Brain microvascular endothelial cell (primary cell): Measurements from ENCODE around the gene ZNF202.

ENCODE experiments used
- DNase-seq: peaks from one replicate; pipeline ENCODE4 v3.0.0-alpha.2; 2020
- H3K27ac ChIP-seq: fragments of 250-450 bp; sonication (Bioruptor Pico); 2 replicates; pipeline ENCODE4 v1.5.1; 2020; ENCODE audit warnings: mild to moderate bottlenecking, moderate library complexity
- H3K27me3 ChIP-seq: fragments of 250-450 bp; sonication (Bioruptor Pico); replicated peaks from 2 replicates; pipeline ENCODE4 v1.5.1; 2020; ENCODE audit warnings: mild to moderate bottlenecking
- H3K36me3 ChIP-seq: fragments of 250-450 bp; sonication (Bioruptor Pico); replicated peaks from 2 replicates; pipeline ENCODE4 v1.5.1; 2020; ENCODE audit warnings: mild to moderate bottlenecking
- H3K4me3 ChIP-seq: 2 replicates; pipeline ENCODE4 v1.5.1; 2011; ENCODE audit warnings: low read depth, mild to moderate bottlenecking, control low read depth, low read length, moderate library complexity
- in situ Hi-C: cut with HindIII; loops from 2 replicates; pipeline ENCODE4 v1.10.0; 2017; ENCODE audit warnings: low sequenced_read_pairs, low pct_ligation_motif_present
- TF ChIP-seq, protein P1 (sequence below): IDR thresholded peaks from 2 replicates; pipeline ENCODE4 v1.5.1; 2011; ENCODE audit warnings: low read depth, mild to moderate bottlenecking, moderate library complexity, low read length, control low read depth, inconsistent platforms; ENCODE audit errors: missing control alignments

The ZNF202 gene

DNA sequence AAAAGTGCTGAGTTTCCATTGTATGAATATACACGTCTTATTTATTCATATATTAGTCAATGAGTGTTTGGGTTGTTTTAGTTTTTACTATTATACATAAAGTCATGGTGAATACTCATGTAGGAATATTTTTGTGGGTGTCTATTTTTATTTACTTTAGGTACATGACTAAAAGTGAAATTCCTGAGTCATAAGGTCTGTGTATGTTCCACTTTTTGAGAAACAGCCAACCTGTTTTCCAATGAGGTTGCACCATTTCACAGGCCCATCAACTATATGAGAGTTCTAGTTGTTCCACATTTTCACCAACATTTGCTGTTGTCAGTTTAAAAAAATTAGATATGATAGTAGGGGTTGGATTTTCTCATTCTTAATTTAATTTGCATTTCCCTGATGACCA lies 19.4 kb upstream of the ZNF202 start:
- no peak overlapping the region for H3K27ac ChIP-seq
- no peak overlapping the region for H3K4me3 ChIP-seq
- TF ChIP-seq, protein P1, sequence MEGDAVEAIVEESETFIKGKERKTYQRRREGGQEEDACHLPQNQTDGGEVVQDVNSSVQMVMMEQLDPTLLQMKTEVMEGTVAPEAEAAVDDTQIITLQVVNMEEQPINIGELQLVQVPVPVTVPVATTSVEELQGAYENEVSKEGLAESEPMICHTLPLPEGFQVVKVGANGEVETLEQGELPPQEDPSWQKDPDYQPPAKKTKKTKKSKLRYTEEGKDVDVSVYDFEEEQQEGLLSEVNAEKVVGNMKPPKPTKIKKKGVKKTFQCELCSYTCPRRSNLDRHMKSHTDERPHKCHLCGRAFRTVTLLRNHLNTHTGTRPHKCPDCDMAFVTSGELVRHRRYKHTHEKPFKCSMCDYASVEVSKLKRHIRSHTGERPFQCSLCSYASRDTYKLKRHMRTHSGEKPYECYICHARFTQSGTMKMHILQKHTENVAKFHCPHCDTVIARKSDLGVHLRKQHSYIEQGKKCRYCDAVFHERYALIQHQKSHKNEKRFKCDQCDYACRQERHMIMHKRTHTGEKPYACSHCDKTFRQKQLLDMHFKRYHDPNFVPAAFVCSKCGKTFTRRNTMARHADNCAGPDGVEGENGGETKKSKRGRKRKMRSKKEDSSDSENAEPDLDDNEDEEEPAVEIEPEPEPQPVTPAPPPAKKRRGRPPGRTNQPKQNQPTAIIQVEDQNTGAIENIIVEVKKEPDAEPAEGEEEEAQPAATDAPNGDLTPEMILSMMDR = no peak
- no peaks in the 10 kb centered on the region for H3K36me3 ChIP-seq
- in situ Hi-C loops = no loop called here
- H3K27me3 ChIP-seq = no peaks in the 10 kb centered on the region
- DNase-seq = no peak

DNA sequence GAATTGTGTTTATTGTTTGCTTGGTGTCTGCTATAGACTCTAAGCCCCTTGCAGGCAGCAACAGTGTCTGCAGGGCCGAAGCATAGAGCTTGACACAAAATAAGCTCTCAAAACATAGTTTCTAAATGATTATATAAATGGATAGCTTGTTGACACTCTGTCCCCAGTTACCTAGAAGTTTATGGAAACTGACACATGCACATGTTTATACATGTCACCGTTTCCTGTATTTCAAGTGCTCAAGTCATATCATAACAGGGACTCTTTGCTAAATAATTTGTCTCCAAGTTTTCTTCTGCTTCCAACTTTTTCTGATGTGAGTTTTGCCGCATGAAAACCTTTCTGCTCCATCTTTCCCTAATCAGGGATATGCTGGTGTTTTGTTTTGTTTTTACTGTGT lies 16.5 kb upstream of the ZNF202 start:
- TF ChIP-seq, protein P1 = no peak
- Histone ChIP-seq H3K36me3 (no peaks in the 10 kb centered on the region), H3K27ac (no peak overlapping the region), H3K4me3 (no peak overlapping the region), H3K27me3 (no peaks in the 10 kb centered on the region)
- no peak for DNase-seq
- in situ Hi-C loops = no loop called here

DNA sequence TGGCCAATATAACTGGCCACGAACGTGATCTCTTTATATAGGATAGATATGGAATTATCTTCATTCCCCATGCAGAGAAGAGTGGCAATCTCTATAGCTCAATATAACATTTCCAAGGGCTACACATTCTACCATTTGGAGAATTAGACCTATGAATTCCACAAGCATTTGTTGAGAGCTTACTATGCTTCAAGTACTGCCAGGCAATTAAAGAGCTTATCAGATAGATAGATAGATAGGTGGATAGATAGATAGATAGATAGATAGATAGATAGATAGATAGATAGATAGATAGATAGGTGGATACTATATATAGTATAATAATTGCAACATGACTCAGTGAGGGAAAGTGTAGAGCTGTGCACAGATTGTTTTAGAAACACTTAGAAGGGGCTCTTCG lies 14.4 kb upstream of the ZNF202 start:
- H3K27me3 ChIP-seq = no peaks in the 10 kb centered on the region
- H3K4me3 ChIP-seq = no peak overlapping the region
- H3K27ac ChIP-seq = no peak overlapping the region
- in situ Hi-C loops = no loop called here
- DNase-seq = no peak
- H3K36me3 ChIP-seq = no peaks in the 10 kb centered on the region
- TF ChIP-seq, protein P1 = no peak

DNA sequence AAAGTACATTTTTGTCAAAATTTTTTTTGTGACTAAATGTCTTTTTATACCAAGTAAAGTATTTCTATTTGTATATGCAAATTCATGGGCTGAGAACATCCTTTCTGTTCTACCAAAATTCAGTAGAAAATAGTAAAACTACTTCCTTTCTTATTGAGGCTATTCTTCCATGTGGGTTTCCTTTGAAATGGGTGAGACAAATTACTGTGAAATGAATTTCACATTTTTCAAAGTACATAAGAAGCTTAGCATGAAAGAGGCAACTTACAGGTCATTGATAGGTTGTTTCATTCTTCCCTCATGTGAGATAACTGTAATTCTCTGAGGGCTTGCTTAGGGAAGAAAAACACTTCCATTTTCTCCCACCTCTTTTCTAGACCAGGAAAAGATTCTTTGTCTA lies 13.9 kb upstream of the ZNF202 start:
- TF ChIP-seq, protein P1 = no peak
- DNase-seq = no peak
- in situ Hi-C loops = no loop called here
- H3K36me3 ChIP-seq = no peaks in the 10 kb centered on the region
- H3K27ac ChIP-seq = no peak overlapping the region
- no peaks in the 10 kb centered on the region for H3K27me3 ChIP-seq
- no peak overlapping the region for H3K4me3 ChIP-seq

DNA sequence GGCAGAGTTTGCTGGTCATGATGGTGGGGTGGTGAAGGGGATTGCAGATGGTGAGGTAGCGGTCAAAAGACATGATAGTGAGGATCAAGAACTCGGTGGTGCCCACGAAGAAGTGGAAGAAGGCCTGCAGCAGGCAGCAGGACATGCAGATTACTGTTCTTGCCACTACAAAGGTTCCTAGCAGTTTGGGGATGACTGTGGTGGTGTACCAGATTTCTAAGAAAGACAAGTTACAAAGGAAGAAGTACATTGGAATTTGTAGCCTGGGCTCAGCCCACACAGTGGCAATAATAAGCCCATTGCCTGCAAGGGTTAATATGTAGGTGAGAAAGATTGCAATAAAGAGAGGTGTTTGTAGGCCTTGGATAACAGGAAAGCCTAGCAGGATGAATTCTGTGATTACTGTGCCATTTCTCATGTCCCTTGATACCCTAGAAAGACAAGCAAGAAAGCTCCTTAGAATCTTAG lies 12.7 kb upstream of the ZNF202 start, which contains the start of gene OR6X1:
Gene OR6X1, minus strand, starts transcription at position 418 of the 468 bp plus-strand sequence. Its CDS starts 0 bp downstream, at position 418.
- TF ChIP-seq, protein P1 = no peak
- Histone ChIP-seq H3K36me3 (no peaks in the 10 kb centered on the region), H3K4me3 (no peak within 1 kb of the TSS), H3K27ac (no peak within 1 kb of the TSS), H3K27me3 (no peaks in the 10 kb centered on the region)
- in situ Hi-C loops = no loop called here
- DNase-seq = no peak

DNA sequence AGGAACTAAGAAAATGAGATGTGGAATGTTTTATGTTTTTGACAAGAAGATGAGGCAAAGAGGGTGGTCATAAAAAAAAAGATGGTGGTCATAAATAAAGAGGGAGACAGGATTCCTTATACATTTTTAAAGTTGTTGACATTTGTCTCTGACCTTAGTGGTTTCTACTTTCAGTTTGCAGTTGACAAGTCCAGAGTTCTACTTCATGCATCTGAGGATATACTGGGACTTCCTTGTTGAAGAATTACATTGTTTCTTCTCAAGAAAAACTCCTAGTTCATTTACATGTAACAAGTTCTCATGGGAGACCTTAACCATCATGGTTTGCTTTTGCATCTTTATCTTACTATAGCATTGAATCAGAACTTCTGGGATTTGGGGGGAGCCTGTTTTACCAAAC lies 11.7 kb upstream of the ZNF202 start:
- Histone ChIP-seq H3K4me3 (no peak overlapping the region), H3K27ac (no peak overlapping the region), H3K36me3 (no peaks in the 10 kb centered on the region), H3K27me3 (no peaks in the 10 kb centered on the region)
- in situ Hi-C loops = no loop called here
- TF ChIP-seq, protein P1 = no peak
- no peak for DNase-seq
